Neural cell (in vitro differentiated cells): ENCODE data around the gene ARL2BP. TPM values are rescaled to one million over a fixed set of nuclear protein-coding genes. Genes with fewer than 3 reads are reported as not detected.

Source experiments
- H2AFZ ChIP-seq: fragments of 200-600, 300-800 bp; sonication (generic), shearing (Covaris generic); 2 replicates; pipeline ENCODE4 v1.6.0; 2014; ENCODE audit warnings: low read depth, mild to moderate bottlenecking, antibody characterized with exemption, low read length, moderate library complexity
- H3F3A ChIP-seq: fragments of 200-600 bp; shearing (Covaris generic); 2 replicates; pipeline ENCODE4 v1.6.1; 2016; ENCODE audit warnings: mild to moderate bottlenecking, moderate library complexity, mixed read lengths, antibody characterized with exemption, low read length; ENCODE audit not compliant: insufficient read depth, poor library complexity, severe bottlenecking
- H3K27ac ChIP-seq: fragments of 200-600, 300-800 bp; sonication (generic), shearing (Covaris generic); 2 replicates; pipeline ENCODE4 v1.5.1; 2014; ENCODE audit warnings: mild to moderate bottlenecking, low read length, moderate library complexity
- H3K27me3 ChIP-seq: fragments of 300-800, 200-600 bp; sonication (generic), shearing (Covaris generic); 2 replicates; pipeline ENCODE4 v1.6.0; 2014; ENCODE audit warnings: mild to moderate bottlenecking, low read depth, low read length, moderate library complexity; ENCODE audit not compliant: insufficient read depth
- H3K36me3 ChIP-seq: fragments of 300-800, 200-600 bp; sonication (generic), shearing (Covaris generic); 2 replicates; pipeline ENCODE4 v1.5.1; 2014; ENCODE audit warnings: mild to moderate bottlenecking, antibody characterized with exemption, low read length, moderate library complexity; ENCODE audit not compliant: insufficient read depth
- H3K4me2 ChIP-seq: fragments of 300-800, 200-600 bp; sonication (generic), shearing (Covaris generic); 2 replicates; pipeline ENCODE4 v1.6.0; 2014; ENCODE audit warnings: mild to moderate bottlenecking, low read length
- H3K4me3 ChIP-seq: fragments of 300-800, 200-600 bp; sonication (generic), shearing (Covaris generic); 2 replicates; pipeline ENCODE4 v1.5.1; 2014; ENCODE audit warnings: mild to moderate bottlenecking, low read length, moderate library complexity
- H3K79me2 ChIP-seq: fragments of 200-600 bp; shearing (Covaris generic); replicated peaks from 2 replicates; pipeline ENCODE4 v1.6.0; 2014; ENCODE audit warnings: mild to moderate bottlenecking, low read length, moderate library complexity; ENCODE audit not compliant: insufficient read depth
- H3K9ac ChIP-seq: fragments of 300-800, 200-600 bp; sonication (generic), shearing (Covaris generic); 2 replicates; pipeline ENCODE4 v1.6.1; 2016; ENCODE audit warnings: mild to moderate bottlenecking, low read length, mixed read lengths
- H3K9me2 ChIP-seq: fragments of 200-600 bp; shearing (Covaris generic); 2 replicates; pipeline ENCODE4 v1.6.1; 2016; ENCODE audit warnings: mild to moderate bottlenecking, low read length, mixed read lengths; ENCODE audit not compliant: insufficient read depth
- H3K9me3 ChIP-seq: fragments of 200-600, 300-800 bp; sonication (generic), shearing (Covaris generic); 2 replicates; pipeline ENCODE4 v1.6.1; 2016; ENCODE audit warnings: mild to moderate bottlenecking, mixed run types, low read length, moderate library complexity, mixed read lengths
- H4K20me1 ChIP-seq: fragments of 200-600 bp; shearing (Covaris generic); 2 replicates; pipeline ENCODE4 v1.6.1; 2016; ENCODE audit warnings: mild to moderate bottlenecking, mixed run types; ENCODE audit not compliant: insufficient read depth
- EP300 ChIP-seq: fragments of 450-650 bp; conservative IDR thresholded peaks from 2 replicates; pipeline ENCODE4 v1.6.1; 2014; ENCODE audit warnings: antibody characterized with exemption, mild to moderate bottlenecking, moderate library complexity; ENCODE audit not compliant: poor library complexity, severe bottlenecking
- EZH2 ChIP-seq: fragments of 200-600, 300-800 bp; shearing (Covaris generic), sonication (generic); IDR thresholded peaks from 2 replicates; pipeline ENCODE4 v1.6.1; 2014; ENCODE audit warnings: antibody characterized with exemption, low read length, borderline replicate concordance, mild to moderate bottlenecking; ENCODE audit not compliant: insufficient read depth, poor library complexity, severe bottlenecking
- MXI1 ChIP-seq: fragments of 450-650 bp; conservative IDR thresholded peaks from 2 replicates; pipeline ENCODE4 v1.6.1; 2014; ENCODE audit warnings: antibody characterized with exemption, mild to moderate bottlenecking; ENCODE audit not compliant: poor library complexity, severe bottlenecking
- POLR2AphosphoS5 ChIP-seq: IDR thresholded peaks from 2 replicates; pipeline ENCODE4 v1.6.1; 2012
- RAD21 ChIP-seq: fragments of 450-650 bp; conservative IDR thresholded peaks from 2 replicates; pipeline ENCODE4 v1.6.1; 2014; ENCODE audit warnings: antibody characterized with exemption, mild to moderate bottlenecking, moderate library complexity
- SMC3 ChIP-seq: fragments of 450-650 bp; conservative IDR thresholded peaks from 2 replicates; pipeline ENCODE4 v1.6.1; 2014; ENCODE audit warnings: antibody characterized with exemption, mild to moderate bottlenecking, moderate library complexity; ENCODE audit not compliant: poor library complexity
- TAF1 ChIP-seq: IDR thresholded peaks from 2 replicates; pipeline ENCODE4 v1.6.1; 2012; ENCODE audit warnings: low read depth
- polyA plus RNA-seq: library from polyadenylated mRNA; depleted of rRNA; stranded (reverse); fragments of >200 nt; gene quantifications from 2 replicates; pipeline ENCODE4 v1.2.3, GENCODE V29; 2014
- TF ChIP-seq, protein P1 (sequence below): fragments of 450-650 bp; IDR thresholded peaks from 2 replicates; pipeline ENCODE4 v1.5.1; 2014; ENCODE audit warnings: antibody characterized with exemption, mild to moderate bottlenecking, moderate library complexity; ENCODE audit not compliant: poor library complexity, severe bottlenecking
- TF ChIP-seq, protein P2 (sequence below): IDR thresholded peaks from 2 replicates; pipeline ENCODE4 v1.6.1; 2012; ENCODE audit warnings: borderline replicate concordance

Gene ARL2BP
- polyA plus RNA-seq, 1 donor from 2014 or later, result 153 TPM

DNA sequence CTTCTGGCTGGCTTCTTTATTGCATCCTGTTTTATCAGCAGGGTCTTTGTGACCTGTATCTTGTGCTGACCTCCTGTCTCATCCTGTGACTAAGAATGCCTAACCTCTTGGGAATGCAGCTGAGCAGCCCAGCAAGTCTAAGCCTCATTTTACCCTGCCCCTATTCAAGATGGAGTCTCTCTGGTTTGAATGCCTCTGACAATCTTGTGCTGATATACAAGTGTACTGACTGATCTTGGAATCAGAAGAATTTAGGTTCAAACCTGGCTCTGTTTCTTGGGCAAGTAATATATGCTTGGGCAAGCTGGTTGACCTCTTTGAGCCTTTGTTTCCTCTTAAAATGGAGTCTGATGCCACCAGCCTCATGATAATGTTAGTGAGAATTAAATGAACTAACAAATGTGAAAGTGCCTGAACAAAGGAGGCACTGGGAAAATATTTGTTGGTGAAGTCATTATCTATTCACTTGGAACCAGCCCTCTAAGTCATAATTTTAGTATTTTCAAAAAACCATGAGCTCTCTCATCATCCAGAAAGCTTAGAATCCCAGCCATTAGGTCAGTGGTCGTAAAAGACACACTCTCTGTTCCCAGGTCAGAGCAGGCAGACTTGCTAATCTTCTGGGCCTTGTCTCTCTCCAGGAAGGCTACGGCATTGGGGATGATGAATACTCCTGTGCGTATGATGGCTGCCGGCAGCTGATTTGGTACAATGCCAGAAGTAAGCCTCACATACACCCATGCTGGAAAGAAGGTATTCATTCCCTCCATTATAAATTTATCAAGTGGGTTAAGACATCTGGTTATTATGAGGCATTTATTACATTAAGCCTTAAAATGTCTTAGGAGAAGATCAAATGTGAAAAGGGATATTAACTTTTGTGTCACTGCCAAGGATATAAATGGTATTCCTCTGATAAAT is 18.1 kb upstream of the ARL2BP start:
- H3K4me2 ChIP-seq, result no peak overlapping the region
- H3K27ac ChIP-seq, result no peak overlapping the region
- H2AFZ ChIP-seq, result no peak overlapping the region
- no peaks in the 10 kb centered on the region for H3K79me2 ChIP-seq
- H3F3A ChIP-seq, result no peaks in the 10 kb centered on the region
- H3K36me3 ChIP-seq, result peaks cover 7% of the 10 kb centered on the region
- no peak overlapping the region for H3K9ac ChIP-seq
- no peaks in the 10 kb centered on the region for H3K9me2 ChIP-seq
- H4K20me1 ChIP-seq, result no peaks in the 10 kb centered on the region
- no peaks in the 10 kb centered on the region for H3K9me3 ChIP-seq
- H3K27me3 ChIP-seq, result no peaks in the 10 kb centered on the region
- TF ChIP-seq EZH2 (no peak), MXI1 (no peak), SMC3 (no peak), EP300 (no peak), TAF1 (no peak), RAD21 (no peak), POLR2AphosphoS5 (no peak)
- TF ChIP-seq, protein P1, sequence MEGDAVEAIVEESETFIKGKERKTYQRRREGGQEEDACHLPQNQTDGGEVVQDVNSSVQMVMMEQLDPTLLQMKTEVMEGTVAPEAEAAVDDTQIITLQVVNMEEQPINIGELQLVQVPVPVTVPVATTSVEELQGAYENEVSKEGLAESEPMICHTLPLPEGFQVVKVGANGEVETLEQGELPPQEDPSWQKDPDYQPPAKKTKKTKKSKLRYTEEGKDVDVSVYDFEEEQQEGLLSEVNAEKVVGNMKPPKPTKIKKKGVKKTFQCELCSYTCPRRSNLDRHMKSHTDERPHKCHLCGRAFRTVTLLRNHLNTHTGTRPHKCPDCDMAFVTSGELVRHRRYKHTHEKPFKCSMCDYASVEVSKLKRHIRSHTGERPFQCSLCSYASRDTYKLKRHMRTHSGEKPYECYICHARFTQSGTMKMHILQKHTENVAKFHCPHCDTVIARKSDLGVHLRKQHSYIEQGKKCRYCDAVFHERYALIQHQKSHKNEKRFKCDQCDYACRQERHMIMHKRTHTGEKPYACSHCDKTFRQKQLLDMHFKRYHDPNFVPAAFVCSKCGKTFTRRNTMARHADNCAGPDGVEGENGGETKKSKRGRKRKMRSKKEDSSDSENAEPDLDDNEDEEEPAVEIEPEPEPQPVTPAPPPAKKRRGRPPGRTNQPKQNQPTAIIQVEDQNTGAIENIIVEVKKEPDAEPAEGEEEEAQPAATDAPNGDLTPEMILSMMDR, result no peak
- TF ChIP-seq, protein P2, sequence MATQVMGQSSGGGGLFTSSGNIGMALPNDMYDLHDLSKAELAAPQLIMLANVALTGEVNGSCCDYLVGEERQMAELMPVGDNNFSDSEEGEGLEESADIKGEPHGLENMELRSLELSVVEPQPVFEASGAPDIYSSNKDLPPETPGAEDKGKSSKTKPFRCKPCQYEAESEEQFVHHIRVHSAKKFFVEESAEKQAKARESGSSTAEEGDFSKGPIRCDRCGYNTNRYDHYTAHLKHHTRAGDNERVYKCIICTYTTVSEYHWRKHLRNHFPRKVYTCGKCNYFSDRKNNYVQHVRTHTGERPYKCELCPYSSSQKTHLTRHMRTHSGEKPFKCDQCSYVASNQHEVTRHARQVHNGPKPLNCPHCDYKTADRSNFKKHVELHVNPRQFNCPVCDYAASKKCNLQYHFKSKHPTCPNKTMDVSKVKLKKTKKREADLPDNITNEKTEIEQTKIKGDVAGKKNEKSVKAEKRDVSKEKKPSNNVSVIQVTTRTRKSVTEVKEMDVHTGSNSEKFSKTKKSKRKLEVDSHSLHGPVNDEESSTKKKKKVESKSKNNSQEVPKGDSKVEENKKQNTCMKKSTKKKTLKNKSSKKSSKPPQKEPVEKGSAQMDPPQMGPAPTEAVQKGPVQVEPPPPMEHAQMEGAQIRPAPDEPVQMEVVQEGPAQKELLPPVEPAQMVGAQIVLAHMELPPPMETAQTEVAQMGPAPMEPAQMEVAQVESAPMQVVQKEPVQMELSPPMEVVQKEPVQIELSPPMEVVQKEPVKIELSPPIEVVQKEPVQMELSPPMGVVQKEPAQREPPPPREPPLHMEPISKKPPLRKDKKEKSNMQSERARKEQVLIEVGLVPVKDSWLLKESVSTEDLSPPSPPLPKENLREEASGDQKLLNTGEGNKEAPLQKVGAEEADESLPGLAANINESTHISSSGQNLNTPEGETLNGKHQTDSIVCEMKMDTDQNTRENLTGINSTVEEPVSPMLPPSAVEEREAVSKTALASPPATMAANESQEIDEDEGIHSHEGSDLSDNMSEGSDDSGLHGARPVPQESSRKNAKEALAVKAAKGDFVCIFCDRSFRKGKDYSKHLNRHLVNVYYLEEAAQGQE, result no peak
- H3K4me3 ChIP-seq, result no peak overlapping the region

DNA sequence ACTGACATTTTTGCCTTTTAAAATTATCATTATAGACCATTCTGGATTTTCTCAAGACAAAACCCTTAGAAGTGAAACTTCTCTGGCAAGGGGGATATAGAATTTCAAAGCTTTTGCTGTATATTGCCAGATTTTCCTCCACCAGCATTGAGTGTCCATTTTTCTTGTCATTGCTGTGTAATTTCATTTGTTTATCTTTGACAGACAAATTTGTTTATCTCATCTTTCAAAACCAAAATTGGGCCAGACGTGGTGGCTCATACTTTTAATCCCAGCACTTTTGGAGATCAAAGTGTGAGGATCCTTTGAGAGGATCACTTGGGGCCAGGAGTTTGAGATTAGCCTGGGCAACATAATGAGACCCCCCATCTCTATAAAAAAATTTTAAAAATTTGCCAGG is 16.0 kb upstream of the ARL2BP start:
- Histone ChIP-seq H2AFZ (no peak overlapping the region), H3K27me3 (no peaks in the 10 kb centered on the region), H3K9me2 (no peaks in the 10 kb centered on the region), H3K79me2 (no peaks in the 10 kb centered on the region), H3K4me2 (no peak overlapping the region), H3K9ac (no peak overlapping the region), H3F3A (no peaks in the 10 kb centered on the region), H3K36me3 (peaks cover 5% of the 10 kb centered on the region), H3K4me3 (no peak overlapping the region), H3K27ac (no peak overlapping the region), H3K9me3 (no peaks in the 10 kb centered on the region), H4K20me1 (no peaks in the 10 kb centered on the region)
- TF ChIP-seq RAD21 (no peak), EP300 (no peak), POLR2AphosphoS5 (no peak), MXI1 (no peak), TAF1 (no peak), EZH2 (no peak), SMC3 (no peak)
- TF ChIP-seq, protein P2, result no peak
- TF ChIP-seq, protein P1, result no peak
